T-helper 2 cell treated with Interferon-gamma antibody and Interleukin-4, amounts not matched to agents 5 μg/mL and 100 μg/mL, for 36 hours (primary cell): ENCODE measurements around the gene GPRC5C.
A peak's percentile ranks its signal among the peaks of the same experiment; 100 is the strongest.

Source experiments
- DNase-seq: peaks from one replicate; pipeline ENCODE4 v3.0.0; 2021; ENCODE audit warnings: low spot score
- H3K27ac Mint-ChIP-seq: one replicate; pipeline ENCODE4 v1.8.0; 2021; ENCODE audit warnings: mild to moderate bottlenecking, mixed read lengths
- H3K27me3 Mint-ChIP-seq: one replicate; pipeline ENCODE4 v1.8.0; 2021; ENCODE audit warnings: low read depth, mixed read lengths
- H3K36me3 Mint-ChIP-seq: one replicate; pipeline ENCODE4 v1.8.0; 2021; ENCODE audit warnings: low read depth, mixed read lengths
- H3K4me1 Mint-ChIP-seq: one replicate; pipeline ENCODE4 v1.8.0; 2021; ENCODE audit warnings: low read depth, mixed read lengths
- H3K4me3 Mint-ChIP-seq: one replicate; pipeline ENCODE4 v1.8.0; 2022; ENCODE audit warnings: mild to moderate bottlenecking, moderate library complexity, mixed read lengths
- H3K9me3 Mint-ChIP-seq: one replicate; pipeline ENCODE4 v1.8.0; 2021; ENCODE audit warnings: mixed read lengths

The GPRC5C gene

DNA sequence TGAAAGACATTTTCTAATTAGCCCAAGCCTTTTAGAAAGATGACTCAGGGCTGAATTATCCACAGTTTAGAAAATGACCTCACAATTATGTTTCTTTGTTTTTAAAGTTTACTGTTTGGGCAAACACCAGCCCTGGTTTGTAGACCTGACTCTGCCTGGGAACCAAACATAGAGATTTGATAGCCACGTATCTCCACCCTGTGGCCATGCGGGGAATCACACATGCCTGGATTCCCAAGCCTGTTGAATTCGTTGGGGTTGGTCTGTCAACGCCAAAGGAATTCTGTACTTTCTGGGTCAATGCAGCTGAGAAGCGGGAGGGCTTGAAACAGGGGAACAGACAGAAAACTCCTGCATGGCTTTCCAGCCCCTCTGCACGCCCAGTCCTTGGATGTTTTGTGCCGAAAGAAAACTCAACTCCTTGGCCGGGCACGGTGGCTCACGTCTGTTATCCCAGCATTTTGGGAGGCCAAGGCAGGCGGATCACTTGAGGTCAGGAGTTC is 61.5 kb downstream of the GPRC5C start:
- Mint-ChIP-seq H3K4me1 (peaks cover 12% of the 10 kb centered on the region), H3K27ac (no peak overlapping the region), H3K27me3 (peaks cover 7% of the 10 kb centered on the region), H3K9me3 (no peaks in the 10 kb centered on the region), H3K36me3 (peaks cover 7% of the 10 kb centered on the region), H3K4me3 (no peak overlapping the region)
- peak; percentile 52 for DNase-seq
